Activated gamma-delta T cell treated with Interleukin-2 at 50 U/mL for 16 hours (primary cell): Measurements from ENCODE around the gene URM1.

Source experiments
- DNase-seq: peaks from one replicate; pipeline ENCODE4 v3.0.0-alpha.2; 2020

Gene URM1

DNA sequence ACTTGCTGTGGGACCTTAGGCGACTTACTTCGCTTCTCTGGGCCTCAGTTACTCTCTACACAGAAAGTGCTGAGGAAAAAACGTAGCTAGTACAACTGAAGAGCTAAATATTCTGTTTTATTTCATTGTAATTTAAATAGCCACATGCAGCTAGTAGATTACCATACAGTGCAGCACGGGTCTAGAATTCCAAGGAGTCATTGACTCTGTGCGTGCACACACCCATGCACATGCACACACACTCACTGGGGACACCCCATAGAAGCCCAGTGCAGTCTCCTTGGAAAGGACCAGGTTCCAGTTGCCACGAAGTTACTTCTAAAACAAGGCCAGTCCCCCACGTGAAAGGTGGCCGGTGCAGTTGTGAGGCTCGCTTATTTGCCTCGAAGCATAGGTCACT, 17.0 kb downstream of the URM1 start:
- no peak for DNase-seq

DNA sequence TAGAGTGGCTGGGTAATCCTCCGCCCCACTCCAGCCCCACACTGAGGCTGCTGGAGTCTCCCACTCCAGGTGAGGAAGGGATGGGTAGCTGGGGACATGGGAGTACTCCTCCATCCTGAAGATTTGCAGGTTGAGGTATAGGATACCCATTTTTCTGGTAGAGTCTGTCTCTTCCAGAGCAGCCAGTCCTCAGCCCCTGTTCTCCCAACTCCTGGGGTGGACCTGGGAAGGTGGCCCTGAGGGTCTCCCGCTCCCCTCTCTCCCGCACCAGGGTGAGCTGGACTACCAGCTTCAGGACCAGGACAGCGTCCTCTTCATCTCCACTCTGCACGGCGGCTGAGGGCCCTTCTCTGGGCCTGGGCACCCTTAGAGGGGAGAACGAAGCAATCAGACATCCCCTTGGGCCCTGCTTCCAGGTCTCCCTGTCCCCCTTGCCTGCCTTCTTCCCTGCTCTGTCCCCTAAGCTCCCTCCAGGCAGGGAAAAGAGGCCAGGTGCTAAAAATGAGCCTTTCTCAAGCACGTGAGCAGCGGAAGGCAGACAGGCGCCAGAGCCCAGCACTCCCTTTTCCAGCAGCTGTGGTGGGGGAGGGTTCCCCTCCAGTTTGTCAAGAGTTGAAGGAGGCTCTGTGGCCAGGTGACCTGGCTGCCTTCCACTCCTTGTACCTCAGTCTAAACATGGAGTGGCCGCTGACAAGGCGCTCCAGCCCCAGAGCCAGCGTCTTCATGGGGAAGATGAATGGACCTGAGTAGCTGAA, 18.4 kb downstream of the URM1 start:
- no peak for DNase-seq

DNA sequence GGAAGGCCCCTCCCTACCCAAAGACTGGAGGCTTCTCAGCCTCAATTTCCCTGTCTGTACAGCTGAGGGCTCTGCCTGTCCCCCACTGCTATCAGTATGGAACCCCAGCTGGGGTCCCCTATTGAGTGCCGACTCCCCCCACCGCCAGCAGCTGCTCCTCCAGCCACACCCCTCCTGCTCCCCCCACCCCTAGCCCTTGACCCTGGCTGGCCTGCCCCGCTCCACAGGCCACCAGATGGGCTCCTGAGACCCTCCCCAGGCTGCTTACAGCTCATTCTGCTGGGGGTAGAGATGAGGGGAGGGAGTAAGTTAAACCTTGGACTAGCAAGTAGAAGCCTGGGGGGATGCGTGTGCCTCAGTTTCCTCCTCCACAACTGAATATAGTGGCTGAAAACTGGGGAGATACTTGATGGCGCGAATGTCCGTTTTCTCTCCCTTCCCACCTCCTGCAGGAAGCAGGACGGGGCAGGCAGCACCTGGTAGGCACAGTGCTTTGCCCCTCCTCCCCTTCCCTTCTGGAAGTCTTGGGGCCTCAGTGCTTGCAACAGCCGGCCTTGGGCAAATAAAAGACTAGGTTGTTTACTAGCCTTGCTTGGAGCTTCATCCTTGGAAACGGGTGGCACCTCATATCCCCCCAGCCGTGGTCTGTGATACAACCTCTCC, 19.1 kb downstream of the URM1 start:
- no peak for DNase-seq

DNA sequence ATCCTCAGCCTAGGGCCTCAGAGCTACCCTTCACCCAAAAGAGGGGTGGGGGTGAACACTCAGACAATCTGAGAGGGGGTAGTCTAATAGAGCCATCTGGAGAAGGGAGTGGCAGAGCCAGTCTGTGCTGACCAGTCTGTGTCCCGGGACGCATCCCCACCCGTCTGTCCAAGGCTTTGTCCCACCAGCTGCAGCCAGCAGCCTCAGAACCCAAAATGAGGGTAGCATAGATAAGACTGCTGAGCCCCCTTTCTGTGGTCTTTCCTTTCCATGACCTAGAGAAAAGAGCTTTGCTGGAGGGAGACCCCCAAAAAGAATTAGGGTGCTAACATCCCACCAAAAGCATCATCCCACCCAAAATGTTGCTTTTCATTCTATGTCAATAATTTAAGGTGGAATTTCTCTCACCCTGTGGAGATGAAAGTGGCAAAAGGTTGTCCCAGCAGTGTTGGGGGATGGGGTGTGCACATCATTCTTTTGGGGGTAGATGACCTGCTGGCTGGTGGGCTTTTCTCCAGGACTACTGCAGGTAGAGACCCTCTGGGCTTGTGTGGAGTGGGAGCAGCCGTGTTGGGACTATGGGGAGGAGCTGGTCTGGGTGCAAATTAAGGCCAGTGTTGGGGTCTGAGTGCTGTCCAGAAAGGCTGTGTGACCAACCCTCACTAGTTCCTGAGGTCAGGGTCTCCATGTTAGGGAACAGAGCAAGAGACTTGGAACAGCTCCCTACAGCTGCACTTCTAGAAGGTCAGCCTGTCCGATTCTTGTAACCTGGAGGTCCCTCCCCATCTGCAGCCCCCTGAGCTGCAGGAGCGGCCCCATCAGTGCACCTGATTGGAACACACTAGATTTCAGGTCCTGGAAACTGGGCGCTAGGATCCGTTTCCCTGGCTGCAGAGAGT, 19.9 kb downstream of the URM1 start:
- DNase-seq, result no peak

DNA sequence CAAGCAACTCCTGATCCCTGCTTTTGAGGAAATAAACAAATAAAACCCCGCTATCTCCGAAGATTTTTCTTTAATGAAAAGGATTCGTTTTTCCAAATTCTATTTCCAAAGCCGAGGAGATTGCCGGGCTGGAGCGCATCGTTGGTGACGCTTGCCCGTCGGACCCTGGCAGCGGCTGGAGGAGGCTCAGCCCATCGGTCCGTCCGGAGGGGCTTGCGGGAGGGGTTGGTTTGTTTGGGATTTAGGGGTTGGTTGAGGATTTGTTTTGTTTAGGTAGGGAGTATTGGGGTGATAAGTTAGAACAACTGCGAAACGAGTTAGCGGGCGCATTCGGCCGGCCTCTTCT, 20.8 kb downstream of the URM1 start:
- no peak for DNase-seq

DNA sequence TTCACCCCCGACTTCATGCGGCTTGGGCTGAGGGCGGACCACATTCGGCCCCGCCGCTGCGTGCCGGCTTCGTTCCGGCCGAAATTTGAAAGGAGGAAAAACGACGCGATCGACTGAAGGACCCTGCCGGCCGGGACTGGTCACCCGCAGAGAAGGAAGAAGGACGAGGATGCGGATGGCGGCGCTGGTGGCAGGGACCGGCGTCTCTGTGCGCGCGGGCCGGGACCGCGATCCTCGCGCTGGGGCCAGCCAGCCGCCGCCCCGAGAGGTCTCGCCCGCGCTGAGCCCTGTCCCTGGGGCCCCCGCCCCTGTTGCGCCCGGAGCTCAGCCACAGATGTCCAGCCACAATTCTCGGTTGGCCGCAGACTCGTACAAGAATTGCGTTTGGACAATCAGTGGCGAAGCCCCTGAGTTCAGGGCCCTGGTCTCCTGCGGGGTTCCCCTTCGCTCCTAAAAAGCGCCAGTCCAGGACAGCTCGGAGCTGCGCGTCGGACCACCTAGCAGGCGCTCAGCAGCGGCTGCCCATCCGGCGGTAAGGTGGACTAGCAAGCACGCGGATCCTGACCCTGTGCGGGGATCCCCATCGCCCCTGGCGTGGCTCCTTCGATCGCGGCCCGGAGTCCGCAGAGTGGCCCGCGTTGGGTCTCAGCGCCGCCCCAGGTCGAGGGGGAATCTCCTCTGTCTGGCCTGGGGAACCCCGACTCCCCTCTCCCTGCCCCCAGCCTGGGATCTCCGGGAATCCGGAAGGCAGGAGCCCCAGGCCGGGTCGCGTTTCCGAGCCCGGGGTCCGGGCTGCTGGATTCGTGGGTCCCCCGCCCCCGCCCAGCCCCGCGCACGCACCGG, 21.3 kb downstream of the URM1 start:
- DNase-seq, result no peak

DNA sequence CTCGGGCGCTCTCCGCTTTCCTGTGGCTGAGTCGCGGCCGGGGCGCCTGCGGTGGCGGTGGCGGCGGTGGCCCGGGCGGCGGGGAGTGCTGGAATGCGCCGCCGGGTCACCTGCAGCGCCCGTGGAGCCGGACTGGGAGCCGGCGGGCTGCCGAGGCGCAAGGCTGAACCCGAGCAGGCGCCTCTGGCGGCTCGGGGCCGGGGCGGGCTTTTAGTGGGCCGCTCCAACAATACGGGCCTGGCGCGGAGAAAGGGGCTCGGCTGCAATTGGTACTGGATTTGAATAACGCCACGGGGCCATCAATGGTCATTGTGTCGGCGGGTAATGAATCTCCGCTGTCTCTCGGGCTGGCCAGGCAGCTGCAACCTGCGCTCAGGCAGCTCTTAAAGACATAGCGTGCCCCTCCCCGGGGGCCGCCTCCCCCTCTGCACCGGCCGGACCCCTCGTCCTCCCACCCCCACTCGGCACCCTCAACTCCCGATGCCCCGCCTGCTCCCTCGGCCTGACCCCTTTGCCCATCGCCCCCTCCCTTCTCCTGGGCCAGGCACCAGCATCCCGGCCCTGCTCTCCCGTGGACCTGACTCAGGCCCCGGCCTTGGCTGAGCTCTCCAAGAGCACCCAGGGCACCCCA, 22.1 kb downstream of the URM1 start:
- DNase-seq, result no peak

DNA sequence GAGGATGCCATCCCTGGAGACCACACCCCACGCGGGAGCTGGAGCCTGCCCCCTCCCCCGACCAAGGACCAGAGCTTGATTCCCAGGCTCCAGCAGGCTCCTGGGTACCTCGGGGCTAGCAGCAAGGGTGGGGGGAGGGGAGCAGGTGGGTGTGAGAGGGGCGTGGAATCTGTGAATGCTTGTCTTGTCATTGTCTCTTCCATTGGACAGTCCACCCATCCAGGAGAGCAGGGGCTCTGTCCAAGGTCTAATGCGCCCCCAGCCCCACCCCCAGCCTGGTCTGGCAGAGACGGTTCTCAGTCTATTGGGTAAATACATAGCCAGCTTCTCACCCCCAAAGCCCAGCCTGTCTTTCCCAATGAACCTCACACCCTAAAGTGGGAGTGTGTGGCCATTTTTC, 22.8 kb downstream of the URM1 start:
- no peak for DNase-seq

DNA sequence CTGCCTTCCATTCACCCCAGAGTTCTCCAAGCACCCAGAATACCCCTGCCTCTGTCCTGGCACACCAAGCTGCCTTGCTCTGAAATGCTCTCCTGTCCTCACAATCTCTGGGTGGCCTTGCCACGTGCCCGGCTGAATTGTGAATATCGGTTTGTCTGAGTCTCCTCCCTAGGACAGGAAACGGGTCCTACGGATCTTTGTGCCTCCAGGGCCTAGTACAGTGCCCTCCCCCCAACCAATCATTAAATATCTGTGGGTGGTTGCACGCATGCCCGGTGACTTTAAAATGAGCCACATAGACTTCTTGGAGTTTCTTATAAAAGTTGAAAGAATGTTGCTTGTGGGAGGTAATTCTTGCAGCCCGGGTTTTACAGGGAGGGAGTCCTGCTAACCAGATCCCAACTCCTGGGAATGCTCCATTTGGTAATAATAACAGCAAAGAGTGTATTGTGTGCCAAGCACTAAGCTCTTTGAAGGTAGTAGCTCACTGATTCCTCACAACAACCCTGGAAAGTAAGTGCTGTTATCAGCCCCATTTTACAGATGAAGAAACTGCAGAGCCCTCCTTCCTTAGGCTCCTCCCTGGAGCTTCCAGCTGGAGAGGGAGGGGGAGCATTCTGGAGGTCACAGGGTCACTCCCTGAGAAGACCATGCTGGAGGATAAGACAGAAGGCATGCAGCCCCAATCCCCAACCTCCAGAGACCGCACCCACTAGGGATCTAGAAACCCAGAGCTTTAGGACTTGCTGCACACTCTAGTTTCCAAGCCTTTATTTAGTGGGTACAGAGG, 23.4 kb downstream of the URM1 start:
- DNase-seq, result no peak

DNA sequence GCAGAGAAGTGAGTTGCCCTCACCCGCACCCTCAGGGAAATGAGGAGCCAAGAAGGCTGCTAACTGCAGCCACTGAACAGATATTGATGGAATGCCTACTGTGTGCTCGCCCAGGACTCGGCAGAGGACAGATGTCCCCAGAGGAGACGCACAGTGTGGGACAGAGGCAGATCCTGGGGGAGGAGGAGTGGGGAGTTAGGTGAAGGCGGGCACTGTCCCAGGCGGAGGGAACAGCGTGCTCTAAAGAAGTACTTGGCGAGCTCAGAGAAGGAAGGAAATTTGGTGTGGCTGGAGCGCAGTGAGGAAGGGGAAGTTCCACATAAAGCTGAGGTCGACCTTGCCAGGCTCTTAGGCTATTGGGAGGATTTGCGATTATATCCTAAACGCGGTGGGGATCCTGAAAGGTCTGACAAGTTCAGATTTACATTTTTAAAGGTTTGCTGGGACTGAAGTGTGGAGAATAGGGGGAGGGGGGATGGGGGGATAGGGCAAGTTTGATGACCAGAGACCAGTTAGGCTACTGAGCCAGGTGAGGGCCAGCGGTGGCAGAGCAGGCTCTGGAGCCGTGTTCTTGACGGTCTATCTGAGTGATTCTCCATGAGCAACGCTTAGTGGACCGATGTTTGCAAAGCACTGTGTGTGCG, 25.9 kb downstream of the URM1 start:
- DNase-seq, result no peak

DNA sequence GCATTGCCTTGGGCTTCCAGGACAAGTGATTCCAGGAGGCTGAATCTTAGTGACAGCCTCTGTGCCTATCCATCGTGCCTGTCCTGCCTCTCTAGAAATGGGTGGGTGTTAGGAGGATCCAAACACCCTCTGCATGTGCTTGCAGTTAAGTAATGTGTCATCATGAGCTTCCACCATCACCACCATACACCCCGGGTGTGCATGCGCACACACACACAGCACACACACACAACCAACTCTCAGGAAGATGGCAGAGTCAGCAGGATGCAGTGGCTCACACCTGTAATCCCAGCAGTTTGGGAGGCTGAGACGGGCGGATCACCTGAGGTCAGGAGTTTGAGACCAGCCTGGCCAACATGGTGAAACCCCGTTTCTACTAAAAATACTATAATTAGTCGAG, 26.7 kb downstream of the URM1 start:
- DNase-seq, result no peak

DNA sequence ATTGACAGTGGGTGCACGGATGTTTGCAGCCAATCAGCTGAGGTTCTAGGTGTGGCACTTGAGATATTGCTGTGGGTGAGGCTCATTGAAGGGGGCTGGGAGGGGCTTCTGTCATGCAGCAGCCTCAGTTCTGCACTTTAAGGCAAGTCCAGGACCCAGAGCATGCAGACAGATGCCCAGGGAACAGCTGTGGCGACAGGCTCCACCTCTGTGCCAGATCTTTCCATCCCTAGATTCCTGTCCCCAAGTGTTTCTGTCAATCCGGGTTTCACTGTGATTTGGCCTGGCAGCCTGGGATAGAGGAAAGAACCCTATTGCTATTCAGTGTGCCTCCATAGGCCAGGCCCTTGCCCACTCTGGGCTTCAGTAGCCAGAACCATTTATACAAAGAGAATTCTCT, 28.7 kb downstream of the URM1 start:
- no peak for DNase-seq

DNA sequence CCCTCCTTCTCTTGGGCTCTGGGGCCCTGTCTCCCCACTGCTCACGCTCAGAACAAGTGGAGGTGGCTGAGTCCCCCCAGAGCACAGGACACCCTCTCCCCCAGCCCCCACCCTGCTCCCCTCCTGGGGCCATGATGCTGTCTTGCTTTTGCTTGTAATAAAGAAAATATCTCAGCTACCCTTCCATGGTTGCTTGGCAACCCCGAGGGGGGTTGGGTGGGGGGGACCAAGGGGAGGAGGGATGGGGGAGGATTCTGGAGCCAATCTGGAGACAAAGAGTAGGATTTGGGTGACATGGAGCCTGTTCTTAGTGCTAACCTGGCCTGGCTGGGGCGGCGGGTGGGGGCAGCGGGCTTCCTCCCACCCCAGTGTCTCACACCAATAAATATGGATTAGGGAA, 33.4 kb downstream of the URM1 start:
- DNase-seq, result no peak

DNA sequence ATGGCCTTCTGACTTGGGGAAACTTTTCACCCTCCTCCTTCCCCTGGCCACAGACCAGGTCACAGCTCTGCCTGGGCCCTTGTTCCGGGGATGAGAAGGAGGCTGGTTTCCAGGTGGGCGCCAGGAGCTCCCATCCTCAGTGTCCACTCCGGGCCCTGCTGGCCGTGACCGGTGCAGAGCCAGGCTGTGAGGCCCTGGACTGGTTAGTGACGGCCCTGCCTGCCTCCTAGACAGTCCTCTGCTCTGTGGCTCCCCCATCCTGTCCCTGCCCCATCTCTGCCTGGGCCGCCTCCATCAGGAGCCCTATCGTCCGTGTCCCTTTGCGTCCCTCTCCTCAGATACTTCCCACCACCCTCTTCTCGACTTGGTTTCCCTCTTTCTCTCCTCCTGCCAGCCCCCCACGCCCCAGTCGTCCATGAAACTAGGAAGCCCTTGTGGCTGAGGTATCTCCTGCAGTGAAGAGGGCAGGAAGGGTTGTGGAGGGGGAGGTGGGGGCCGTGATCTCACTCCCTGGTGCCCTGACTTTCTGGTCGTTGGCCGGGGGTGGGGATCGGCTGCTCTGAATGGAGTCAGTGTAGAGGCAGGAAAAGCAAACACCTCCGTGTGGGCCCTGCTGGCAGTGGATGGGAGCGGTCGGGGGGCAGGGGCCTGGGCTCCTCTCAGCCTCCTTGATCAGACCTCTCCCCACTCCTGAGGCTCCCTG, 34.1 kb downstream of the URM1 start:
- DNase-seq, result no peak

DNA sequence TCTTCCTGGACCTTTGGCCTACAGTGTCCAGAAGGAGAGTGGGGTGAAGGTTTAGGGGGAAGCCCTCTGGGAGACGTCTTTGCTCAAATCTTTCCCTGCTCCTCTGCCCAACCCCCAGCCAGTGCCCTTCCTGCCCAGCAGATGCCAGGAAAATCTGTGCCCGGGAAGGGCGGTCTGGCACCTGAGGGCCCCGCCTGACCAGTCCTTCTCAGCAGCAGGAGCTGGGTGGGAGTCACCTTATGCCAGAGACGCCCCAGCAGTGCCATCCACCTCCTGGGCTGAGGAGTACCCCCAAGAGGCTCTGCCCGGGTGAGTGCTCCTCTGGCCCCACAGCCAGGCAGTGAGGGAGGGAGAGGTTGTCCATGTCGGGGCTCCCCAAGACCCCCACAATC, 34.6 kb downstream of the URM1 start:
- no peak for DNase-seq

DNA sequence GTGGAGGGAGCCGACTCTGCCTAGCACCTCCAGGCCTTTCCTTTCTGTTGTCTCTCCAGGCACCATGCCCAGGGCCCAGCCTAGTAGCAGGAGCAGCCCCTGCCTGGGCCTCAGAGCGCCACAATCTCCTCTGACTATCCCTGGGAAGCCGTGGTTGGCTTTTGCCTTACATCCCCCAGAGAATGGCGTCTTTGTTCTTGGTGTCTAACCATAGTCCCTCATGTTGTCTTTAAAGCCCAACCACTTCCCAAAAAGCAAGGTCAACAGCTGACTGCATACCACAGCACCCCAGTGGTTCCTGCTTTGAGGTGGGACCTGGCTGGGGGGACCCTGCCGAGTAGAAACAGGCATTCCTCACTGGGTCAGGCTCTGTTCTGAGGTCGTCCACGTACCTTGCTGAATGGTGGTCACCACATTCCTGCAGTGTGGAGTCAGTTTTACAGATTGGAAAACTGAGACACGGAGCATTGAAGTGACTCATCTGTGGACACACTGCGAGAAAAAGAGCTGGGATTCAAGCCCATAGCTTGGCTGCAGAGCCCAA, 35.7 kb downstream of the URM1 start:
- DNase-seq, result no peak

DNA sequence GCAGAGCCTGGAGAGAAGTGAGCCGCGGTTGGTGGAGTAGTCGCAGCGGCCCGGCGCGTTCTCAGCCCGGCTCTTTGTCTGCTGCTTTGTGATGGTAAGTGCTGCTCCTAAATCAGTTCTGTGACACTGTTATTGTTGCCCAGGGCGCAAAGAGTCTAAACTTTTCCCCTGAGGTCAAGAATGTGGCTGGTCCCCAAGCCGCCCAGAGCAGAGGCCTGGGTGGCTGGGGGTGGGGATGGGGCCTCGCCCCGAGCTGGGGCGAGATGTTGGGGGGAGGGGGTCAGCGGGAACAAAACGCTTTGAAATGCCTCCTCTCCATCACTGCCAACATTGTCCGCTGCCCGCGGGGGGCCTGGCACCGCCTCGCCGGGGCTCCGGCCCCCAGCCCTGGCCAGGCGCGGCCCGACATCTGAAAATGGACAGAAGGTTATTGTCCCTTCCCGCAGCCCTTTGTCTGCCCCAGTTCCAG, 37.8 kb downstream of the URM1 start:
- no peak for DNase-seq

DNA sequence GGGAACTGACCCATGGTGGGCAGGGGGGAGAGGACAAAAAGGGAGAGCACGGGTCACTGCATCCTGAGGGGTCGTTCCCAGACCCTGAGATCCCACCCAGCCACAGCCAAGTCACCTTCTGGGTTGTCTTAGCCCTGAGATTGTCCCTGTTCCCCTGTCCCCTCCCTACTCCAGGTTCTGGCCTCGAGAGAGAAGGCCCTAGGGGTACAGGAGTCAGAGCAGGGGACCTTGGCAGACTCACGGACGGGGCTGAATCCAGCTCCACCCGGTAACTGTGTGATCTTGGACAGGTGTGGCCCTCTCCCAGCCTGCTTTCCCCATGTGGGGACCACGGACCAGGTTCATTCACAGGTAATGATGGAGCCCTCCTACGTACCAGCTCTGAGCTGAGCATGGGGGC, 38.3 kb downstream of the URM1 start:
- no peak for DNase-seq

DNA sequence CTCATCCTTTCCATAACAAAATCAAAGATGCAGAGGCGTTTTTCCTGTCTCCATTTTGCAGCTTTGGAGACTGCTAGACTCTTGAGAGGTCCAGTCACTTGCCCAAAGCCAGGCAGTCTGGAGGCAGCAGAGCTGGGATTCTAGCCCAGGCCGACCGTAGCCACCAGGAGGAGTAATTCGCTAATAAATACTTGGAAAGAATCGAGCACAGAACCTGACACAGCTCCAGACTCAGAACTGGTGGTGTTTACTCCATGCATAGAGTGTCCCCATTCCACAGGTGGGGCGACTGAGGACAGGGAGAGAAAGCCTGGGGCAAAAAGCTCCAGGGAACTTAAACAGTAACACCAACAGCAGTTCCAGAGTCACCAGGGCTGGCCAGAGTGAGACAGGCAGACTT, 38.8 kb downstream of the URM1 start:
- DNase-seq, result no peak
